Measurements from ENCODE around the gene SHC3.

The SHC3 gene

DNA sequence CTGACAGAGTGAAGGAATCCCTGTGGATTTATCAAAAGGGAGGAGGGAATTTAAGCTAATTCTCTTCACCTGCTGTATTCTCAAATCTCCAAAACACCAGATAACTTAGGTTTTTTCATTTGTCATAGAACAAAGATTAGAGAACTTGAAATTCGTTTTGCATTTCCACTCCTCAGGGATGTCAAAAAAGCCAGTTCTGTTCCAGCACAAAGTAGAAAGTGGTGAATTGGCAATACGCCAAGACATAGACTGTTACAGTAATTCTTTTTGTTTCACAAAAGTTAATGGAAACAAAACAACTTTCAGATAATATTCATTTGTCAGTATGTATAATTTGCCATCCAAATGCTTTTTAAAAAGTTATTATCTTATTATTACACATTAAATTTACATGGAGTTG lies 172.4 kb downstream of the SHC3 start:
- no peak overlapping the region for H3K27ac Mint-ChIP-seq
- ATAC-seq: no peak
- H3K4me1 Mint-ChIP-seq: peaks cover 7% of the 10 kb centered on the region
- no peaks in the 10 kb centered on the region for H3K9me3 Mint-ChIP-seq
- H3K4me3 Mint-ChIP-seq: no peak overlapping the region
- DNase-seq (ENCODE audit: low spot score in 2 of 2): no peak
- H3K36me3 Mint-ChIP-seq: no peaks in the 10 kb centered on the region

DNA sequence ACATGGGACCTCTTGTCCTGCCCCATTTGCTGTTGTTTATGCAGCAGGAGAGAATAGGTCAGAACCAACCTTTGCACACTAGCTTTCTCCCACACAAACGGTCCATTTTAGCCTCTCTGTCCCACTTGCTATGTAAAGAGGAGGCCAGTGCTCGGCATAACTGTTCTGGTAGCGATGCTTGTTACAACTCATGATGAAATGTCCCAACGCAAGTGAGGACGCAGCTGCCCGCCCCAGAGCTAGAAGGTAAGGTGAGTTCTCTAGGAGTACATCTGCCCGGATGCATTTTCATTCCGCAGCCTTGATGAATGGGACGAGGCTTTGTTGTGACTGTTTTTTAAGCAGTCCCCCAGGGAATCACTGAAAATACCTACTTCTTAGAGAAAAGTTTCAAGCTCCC lies 173.3 kb downstream of the SHC3 start:
- DNase-seq (ENCODE audit: low spot score in 2 of 2): peak in 1 of 2 donors; percentile 25
- peaks cover 7% of the 10 kb centered on the region for H3K4me1 Mint-ChIP-seq
- H3K36me3 Mint-ChIP-seq: no peaks in the 10 kb centered on the region
- no peak overlapping the region for H3K27ac Mint-ChIP-seq
- H3K9me3 Mint-ChIP-seq: no peaks in the 10 kb centered on the region
- ATAC-seq: no peak
- H3K4me3 Mint-ChIP-seq: no peak overlapping the region

DNA sequence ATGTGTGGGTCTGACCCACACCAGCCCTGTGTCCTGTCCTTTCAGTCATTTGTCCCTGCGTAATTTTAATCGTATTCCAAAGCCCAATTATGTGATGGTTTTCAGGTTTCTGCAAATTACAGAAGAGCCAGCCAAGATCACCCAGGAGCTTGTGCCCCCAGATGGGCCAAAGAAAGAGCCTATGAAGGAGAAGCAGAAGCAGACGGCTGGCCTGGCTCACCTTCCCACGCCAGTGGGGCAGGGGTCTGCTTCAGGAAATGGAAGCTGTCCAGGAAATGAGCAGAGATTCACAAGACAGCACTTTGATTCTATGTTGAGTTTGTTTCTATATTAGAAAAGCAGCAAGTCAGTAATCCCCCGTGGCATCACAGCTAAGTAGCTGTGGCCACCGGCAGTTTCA lies 175.6 kb downstream of the SHC3 start:
- H3K36me3 Mint-ChIP-seq: no peaks in the 10 kb centered on the region
- H3K27ac Mint-ChIP-seq: no peak overlapping the region
- H3K4me3 Mint-ChIP-seq: no peak overlapping the region
- DNase-seq (ENCODE audit: low spot score in 2 of 2) (no peak), ATAC-seq (no peak)
- no peaks in the 10 kb centered on the region for H3K9me3 Mint-ChIP-seq
- peaks cover 7% of the 10 kb centered on the region for H3K4me1 Mint-ChIP-seq

DNA sequence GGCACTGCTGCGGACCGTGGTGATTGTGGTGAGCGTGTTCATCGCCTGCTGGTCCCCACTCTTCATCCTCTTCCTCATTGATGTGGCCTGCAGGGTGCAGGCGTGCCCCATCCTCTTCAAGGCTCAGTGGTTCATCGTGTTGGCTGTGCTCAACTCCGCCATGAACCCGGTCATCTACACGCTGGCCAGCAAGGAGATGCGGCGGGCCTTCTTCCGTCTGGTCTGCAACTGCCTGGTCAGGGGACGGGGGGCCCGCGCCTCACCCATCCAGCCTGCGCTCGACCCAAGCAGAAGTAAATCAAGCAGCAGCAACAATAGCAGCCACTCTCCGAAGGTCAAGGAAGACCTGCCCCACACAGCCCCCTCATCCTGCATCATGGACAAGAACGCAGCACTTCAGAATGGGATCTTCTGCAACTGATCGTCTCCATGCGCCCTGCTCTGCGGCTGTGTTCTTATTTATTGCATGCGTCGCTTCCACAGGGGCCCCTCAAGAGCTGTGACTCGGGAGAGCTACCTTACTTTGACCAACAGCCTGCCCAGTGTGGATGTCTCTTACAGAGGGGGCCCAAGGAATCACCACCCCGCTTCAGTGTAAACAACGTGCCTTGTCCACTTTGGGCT lies 176.6 kb downstream of the SHC3 start:
- no peak overlapping the region for H3K4me3 Mint-ChIP-seq
- no peaks in the 10 kb centered on the region for H3K36me3 Mint-ChIP-seq

DNA sequence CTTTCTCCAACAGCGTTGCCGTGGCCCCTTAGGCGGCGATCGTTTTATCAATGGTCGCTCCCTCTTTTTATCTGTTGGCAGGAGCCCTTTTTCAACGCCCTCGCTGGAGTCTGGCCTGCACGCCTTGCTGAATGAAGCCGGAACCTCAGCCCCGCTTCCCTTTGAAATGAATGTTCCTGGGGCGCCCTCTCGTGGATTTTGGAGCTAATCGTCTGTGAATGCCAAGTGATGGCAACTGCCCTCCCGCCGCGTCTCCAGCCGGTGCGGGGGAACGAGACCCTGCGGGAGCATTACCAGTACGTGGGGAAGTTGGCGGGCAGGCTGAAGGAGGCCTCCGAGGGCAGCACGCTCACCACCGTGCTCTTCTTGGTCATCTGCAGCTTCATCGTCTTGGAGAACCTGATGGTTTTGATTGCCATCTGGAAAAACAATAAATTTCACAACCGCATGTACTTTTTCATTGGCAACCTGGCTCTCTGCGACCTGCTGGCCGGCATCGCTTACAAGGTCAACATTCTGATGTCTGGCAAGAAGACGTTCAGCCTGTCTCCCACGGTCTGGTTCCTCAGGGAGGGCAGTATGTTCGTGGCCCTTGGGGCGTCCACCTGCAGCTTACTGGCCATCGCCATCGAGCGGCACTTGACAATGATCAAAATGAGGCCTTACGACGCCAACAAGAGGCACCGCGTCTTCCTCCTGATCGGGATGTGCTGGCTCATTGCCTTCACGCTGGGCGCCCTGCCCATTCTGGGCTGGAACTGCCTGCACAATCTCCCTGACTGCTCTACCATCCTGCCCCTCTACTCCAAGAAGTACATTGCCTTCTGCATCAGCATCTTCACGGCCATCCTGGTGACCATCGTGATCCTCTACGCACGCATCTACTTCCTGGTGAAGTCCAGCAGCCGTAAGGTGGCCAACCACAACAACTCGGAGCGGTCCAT lies 177.4 kb downstream of the SHC3 start:
- H3K4me1 Mint-ChIP-seq: peaks cover 7% of the 10 kb centered on the region
- H3K9me3 Mint-ChIP-seq: no peaks in the 10 kb centered on the region
- DNase-seq (ENCODE audit: low spot score in 2 of 2): peak; percentile 42 to 85
- no peak overlapping the region for H3K4me3 Mint-ChIP-seq
- H3K36me3 Mint-ChIP-seq: no peaks in the 10 kb centered on the region
- ATAC-seq: peak; percentile 55
- no peak overlapping the region for H3K27ac Mint-ChIP-seq

More for the DNA sequence above, 176.6 kb downstream of the SHC3 start:
- Mint-ChIP-seq H3K4me1 (peaks cover 7% of the 10 kb centered on the region), H3K9me3 (no peaks in the 10 kb centered on the region), H3K27ac (no peak overlapping the region)
- ATAC-seq (no peak), DNase-seq (ENCODE audit: low spot score in 2 of 2) (no peak)

DNA sequence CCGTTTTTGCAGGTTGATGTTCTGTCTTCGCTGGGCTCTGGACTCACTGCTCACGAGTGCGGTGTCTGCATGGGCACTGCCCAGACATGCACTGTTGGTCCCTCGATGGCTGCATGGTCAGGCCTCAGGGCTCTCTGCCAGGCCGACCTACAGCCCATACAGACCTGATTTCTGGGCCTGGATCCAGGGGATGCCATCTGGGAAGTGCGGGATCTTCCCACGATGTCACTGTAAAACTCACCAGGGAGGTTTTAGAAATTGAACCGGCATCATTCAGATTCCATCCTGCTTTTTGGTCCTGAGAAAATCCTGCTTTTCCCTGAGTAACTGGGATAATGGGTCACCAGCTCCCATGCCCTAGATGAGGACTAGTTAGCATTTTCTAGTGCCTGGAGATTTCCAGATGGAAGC lies 178.2 kb downstream of the SHC3 start:
- Mint-ChIP-seq H3K4me1 (peaks cover 7% of the 10 kb centered on the region), H3K27ac (no peak overlapping the region), H3K36me3 (no peaks in the 10 kb centered on the region), H3K4me3 (no peak overlapping the region), H3K9me3 (no peaks in the 10 kb centered on the region)
- ATAC-seq: no peak
- DNase-seq (ENCODE audit: low spot score in 2 of 2): no peak

DNA sequence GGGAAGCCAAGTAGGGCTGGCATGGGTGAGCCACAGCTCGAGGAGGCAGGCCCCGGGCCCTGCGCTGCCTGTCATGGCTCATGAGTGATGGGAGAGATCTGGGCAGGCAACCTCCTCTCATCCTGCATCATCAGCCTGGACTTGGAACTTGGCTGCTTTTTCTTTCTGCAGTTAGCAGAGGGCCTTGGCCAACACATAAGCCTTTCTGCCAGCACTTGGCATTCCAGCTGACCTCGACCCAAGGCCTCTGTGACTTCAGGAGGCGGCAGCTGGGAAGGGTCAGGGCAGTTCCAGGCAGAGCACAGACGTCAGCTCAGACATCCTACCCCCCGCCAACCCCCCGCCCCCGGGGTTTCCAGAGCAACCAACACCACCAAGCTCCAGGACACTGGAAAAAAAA lies 179.7 kb downstream of the SHC3 start:
- no peaks in the 10 kb centered on the region for H3K36me3 Mint-ChIP-seq
- ATAC-seq (no peak), DNase-seq (ENCODE audit: low spot score in 2 of 2) (no peak)
- peaks cover 7% of the 10 kb centered on the region for H3K4me1 Mint-ChIP-seq
- H3K4me3 Mint-ChIP-seq: no peak overlapping the region
- H3K27ac Mint-ChIP-seq: no peak overlapping the region
- no peaks in the 10 kb centered on the region for H3K9me3 Mint-ChIP-seq

DNA sequence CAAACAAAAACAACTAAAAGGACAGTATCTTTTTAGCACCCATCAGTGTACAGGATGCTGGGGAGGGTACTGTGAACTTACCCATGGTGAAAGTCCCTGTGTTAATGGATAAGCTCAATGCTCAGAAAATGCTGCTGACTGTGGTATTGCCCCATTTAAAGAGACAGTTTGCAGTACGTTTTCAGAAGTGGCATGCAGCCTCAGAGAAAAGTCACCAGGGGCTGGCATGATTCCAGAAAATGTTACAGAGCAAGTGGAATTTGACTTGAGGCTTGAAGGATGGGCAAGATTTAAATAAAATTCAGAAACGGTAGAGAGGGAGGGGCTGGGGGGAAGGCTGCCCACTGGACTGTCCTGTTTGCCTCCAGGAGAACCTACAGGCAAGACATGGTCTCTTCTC lies 180.1 kb downstream of the SHC3 start:
- Mint-ChIP-seq H3K9me3 (no peaks in the 10 kb centered on the region), H3K4me1 (peaks cover 7% of the 10 kb centered on the region), H3K4me3 (no peak overlapping the region), H3K27ac (no peak overlapping the region), H3K36me3 (no peaks in the 10 kb centered on the region)
- DNase-seq (ENCODE audit: low spot score in 2 of 2) (no peak), ATAC-seq (no peak)

DNA sequence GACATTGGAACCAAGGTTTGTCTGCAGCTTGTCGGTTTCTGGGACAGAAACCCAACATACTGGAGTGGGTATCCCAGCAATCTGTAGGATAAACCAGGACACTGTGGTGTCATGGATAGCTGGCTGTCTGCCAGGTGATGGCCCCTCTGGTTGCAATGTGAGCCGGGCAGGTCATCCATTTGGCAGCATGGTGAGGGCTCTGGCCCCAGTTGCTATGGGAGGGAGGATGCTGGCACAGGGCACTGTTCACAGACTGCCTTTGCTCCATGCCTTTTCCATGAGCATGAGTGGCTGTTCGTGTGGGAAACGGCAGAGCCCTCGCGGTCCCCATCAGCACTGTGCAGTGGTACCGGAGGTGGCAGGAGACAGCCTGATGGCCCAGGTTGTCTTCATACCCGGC lies 181.0 kb downstream of the SHC3 start:
- H3K4me3 Mint-ChIP-seq: no peak overlapping the region
- no peak overlapping the region for H3K27ac Mint-ChIP-seq
- H3K4me1 Mint-ChIP-seq: peaks cover 7% of the 10 kb centered on the region
- H3K36me3 Mint-ChIP-seq: no peaks in the 10 kb centered on the region
- H3K9me3 Mint-ChIP-seq: no peaks in the 10 kb centered on the region
- ATAC-seq: no peak
- no peak for DNase-seq (ENCODE audit: low spot score in 2 of 2)

DNA sequence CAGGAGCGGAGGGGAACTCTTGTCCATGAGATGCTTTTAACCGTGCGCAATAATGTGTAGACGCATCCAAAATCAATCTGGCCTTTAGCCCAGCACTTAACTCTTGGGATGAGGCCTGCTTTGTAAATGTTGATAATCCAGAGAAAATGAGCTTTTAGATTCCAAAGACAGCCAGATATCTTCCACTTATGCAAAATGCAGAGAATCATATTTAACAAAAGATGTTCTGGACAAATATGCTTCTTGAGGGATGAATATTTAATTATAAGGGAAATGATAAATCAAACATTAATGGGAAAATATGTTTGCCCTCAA lies 181.7 kb downstream of the SHC3 start:
- DNase-seq (ENCODE audit: low spot score in 2 of 2) (no peak), ATAC-seq (no peak)
- Mint-ChIP-seq H3K9me3 (no peaks in the 10 kb centered on the region), H3K36me3 (no peaks in the 10 kb centered on the region), H3K4me3 (no peak overlapping the region), H3K4me1 (peaks cover 4% of the 10 kb centered on the region), H3K27ac (no peak overlapping the region)

DNA sequence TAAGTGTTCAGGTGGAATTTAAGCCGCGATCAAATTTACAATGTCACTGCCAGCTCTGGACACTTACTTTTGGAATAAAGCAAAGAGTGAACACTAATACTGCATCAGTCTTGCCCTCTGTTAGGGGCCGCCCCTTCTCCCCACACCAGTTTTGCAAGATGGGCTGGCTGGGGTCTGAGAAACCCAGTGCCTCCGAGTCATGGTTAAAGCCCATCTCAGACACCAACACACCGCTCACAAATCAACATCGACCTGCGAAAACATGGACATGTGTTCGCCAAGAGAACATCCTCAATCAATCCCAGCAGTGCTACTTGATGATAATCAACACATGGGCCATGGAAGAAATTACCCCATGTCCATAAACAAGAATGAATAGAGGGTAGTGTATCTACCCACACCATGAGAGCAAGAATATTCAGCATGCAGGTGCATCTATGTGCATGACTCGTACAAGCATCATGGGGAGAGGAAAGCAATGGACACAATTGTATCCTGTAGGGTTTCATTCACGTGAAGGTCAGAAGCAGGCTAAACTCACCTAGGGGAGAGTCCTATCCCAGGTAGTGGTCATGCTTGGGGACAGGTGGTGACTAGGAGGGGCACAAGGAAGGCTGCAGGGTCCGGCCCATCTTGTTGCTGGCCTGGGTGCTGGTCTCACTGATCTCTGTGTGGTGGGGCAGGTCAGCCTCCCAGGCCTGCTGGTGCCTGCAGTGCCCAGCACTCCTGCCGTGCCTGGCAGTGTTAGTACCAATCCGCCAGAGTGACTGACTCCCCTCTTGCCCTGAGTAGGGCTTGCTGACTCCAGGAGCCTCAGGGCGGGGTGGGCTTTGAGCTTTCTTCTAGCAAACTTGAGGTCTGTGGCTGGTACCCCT lies 182.3 kb downstream of the SHC3 start:
- no peaks in the 10 kb centered on the region for H3K36me3 Mint-ChIP-seq
- no peak for ATAC-seq

DNA sequence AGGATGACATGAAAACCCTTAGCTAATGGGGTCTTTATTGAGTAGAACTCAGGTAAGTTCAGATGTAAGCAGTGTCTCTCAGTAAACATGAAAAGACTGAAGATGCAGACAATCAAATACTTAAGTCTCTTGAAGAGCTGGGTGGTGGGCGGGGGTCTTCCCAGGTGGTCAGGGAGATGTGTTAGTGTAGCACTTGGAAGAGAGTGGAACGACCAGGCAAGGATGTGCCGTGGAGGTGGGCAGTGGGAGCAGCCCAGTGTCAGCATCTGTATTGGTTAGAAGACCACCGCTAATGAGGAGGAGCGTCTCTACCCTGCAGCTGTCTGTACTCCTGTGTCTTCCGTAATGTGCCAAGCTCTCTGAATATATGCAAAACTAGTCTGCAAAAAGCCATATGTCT lies 183.0 kb downstream of the SHC3 start:
- Mint-ChIP-seq H3K4me3 (no peak overlapping the region), H3K9me3 (no peaks in the 10 kb centered on the region), H3K36me3 (no peaks in the 10 kb centered on the region), H3K27ac (no peak overlapping the region), H3K4me1 (no peaks in the 10 kb centered on the region)
- no peak for DNase-seq (ENCODE audit: low spot score in 2 of 2)
- ATAC-seq: no peak

More for the DNA sequence above, 182.3 kb downstream of the SHC3 start:
- Mint-ChIP-seq H3K9me3 (no peaks in the 10 kb centered on the region), H3K27ac (no peak overlapping the region), H3K4me1 (no peaks in the 10 kb centered on the region), H3K4me3 (no peak overlapping the region)
- DNase-seq (ENCODE audit: low spot score in 2 of 2): no peak

DNA sequence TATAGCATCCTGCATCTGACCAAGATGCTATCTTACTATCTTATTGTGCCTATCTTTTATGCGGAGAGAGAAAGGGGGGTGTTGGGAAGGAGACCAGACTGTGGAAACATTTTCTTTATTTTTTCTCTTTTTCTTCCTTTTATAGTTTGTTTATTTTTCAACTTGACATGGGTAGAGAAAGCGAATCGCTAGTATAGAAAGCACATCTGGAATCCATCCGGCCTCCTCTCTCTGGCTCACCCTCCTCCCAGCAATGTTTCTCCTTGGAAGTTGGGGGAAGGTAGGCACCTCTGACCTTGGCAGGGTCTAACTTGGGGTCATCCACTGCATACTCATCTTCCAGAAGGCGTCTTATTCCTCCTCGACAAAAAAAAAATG lies 183.4 kb downstream of the SHC3 start:
- ATAC-seq (no peak), DNase-seq (ENCODE audit: low spot score in 2 of 2) (no peak)
- Mint-ChIP-seq H3K4me3 (no peak overlapping the region), H3K4me1 (no peaks in the 10 kb centered on the region), H3K9me3 (no peaks in the 10 kb centered on the region), H3K36me3 (no peaks in the 10 kb centered on the region), H3K27ac (no peak overlapping the region)

DNA sequence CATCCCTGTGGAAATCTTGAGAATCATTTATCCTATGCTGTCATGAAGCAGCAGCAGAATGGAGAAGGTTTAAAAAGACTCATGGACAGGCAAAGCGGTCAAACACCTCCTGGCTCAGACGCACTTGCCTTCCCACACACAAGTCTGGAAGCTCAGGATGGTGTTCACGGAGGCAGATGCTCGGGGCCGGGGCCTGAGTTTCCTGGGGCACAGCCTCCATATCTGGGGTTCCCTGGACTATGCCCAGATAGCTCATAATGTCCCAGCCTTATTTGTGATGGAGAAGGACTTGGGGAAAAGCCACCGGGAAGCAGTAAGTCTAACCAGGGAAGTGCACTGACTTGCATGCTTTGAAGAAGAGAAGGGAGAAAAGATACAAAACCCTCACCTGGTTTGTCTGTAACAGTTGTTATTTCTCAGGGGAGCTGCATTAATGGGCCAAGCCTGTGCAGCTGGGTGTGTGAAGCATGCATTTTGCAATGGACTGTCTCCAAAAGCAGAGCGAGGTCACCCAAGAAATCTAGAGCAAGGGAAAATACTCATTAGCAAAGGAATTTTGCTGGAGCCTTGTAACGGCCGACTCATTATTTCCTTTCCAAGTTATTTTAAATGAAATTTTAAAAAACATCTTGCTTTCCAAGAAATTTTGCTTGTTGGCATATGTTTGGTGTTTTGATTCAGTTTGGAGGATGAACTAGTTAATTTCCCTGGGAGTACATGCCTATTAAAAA lies 184.0 kb downstream of the SHC3 start:
- ATAC-seq: no peak
- Mint-ChIP-seq H3K27ac (no peak overlapping the region), H3K9me3 (no peaks in the 10 kb centered on the region), H3K4me3 (no peak overlapping the region), H3K36me3 (no peaks in the 10 kb centered on the region), H3K4me1 (peaks cover 2% of the 10 kb centered on the region)
- DNase-seq (ENCODE audit: low spot score in 2 of 2): no peak

DNA sequence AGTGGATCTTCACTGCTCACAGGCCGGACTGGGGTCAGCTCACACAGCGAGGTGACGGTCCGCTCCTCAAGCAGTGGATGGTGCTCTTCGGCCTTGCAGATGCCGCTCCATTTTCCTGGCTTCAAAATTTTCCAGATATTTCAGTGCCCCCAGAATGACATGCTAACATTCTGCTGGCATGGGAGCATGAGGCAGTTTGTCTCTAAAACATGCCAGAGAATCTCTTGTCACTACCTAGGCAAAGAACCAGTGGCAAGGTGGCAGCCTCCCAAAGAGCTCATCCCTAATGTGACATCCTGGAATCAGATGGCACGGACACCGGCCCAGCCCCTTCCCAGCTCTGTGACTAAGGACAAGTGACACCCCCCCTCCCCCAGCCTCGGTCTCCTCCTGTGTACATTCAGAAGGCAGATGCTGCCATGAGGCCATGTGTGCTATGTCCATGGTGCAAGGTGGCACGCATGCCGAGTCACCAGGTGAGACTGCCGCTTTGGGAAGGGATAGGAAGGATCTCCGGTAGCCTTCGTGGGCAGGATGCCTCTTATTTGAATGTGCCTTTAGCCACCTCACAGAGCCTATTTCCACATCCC lies 184.7 kb downstream of the SHC3 start:
- DNase-seq (ENCODE audit: low spot score in 2 of 2) (no peak), ATAC-seq (no peak)
- Mint-ChIP-seq H3K4me1 (peaks cover 9% of the 10 kb centered on the region), H3K27ac (no peak overlapping the region), H3K36me3 (no peaks in the 10 kb centered on the region), H3K4me3 (no peak overlapping the region), H3K9me3 (no peaks in the 10 kb centered on the region)
